Prostate gland (tissue), 2 donors: ENCODE measurements around the gene IGSF6. TPM values are rescaled to one million over a fixed set of nuclear protein-coding genes. Genes with fewer than 3 reads are reported as not detected.

Source experiments
- DNase-seq: peaks from one replicate; pipeline ENCODE4 v3.0.0-alpha.2; 2019; ENCODE audit warnings: low spot score
- H3K27ac ChIP-seq, 2 donors: fragments of 200-600 bp; sonication (generic); 2 replicates each; pipeline ENCODE4 v1.5.1; 2017 to 2019
- H3K27me3 ChIP-seq: fragments of 200-600 bp; sonication (generic); replicated peaks from 2 replicates; pipeline ENCODE4 v1.5.1; 2019; ENCODE audit not compliant: insufficient read depth
- H3K36me3 ChIP-seq, 2 donors: fragments of 200-600 bp; sonication (generic); 1 replicate in 1 of 2; 2 replicates in 1 of 2; pipeline versions ENCODE4 v1.5.1 to v1.8.1; 2017 to 2019
- H3K4me1 ChIP-seq: fragments of 200-600 bp; sonication (generic); replicated peaks from 2 replicates; pipeline ENCODE4 v1.5.1; 2019
- H3K4me3 ChIP-seq, 2 donors: fragments of 200-600 bp; sonication (generic); 2 replicates each; pipeline ENCODE4 v1.5.1; 2017 to 2019
- H3K9me3 ChIP-seq: fragments of 200-600 bp; sonication (generic); 2 replicates; pipeline ENCODE4 v1.5.1; 2017
- POLR2A ChIP-seq: fragments of 450-650 bp; IDR thresholded peaks from one replicate; pipeline ENCODE4 v1.6.1; 2016; ENCODE audit warnings: antibody characterized with exemption, mild to moderate bottlenecking
- POLR2AphosphoS5 ChIP-seq: sonication (generic); formaldehyde crosslinking; IDR thresholded peaks from one replicate; pipeline ENCODE4 v1.6.1; 2017; ENCODE audit warnings: antibody characterized with exemption
- WGBS: methylation state at CpG from one replicate; pipeline ENCODE4 v1.1.5; 2018; 5-methylcytosine and 5-hydroxymethylcytosine counted together
- intact Hi-C: fragments of 100-400 bp; cut with DNase I; formaldehyde crosslinking; loops from one replicate; pipeline ENCODE4 v1.14.2; 2022
- small RNA-seq, 2 donors: library from RNA; depleted of rRNA; stranded (forward); fragments of <200 nt; gene quantifications; one replicate each; pipeline ENCODE3, GENCODE V24; 2016
- total RNA-seq, 2 donors: library from RNA; depleted of rRNA; stranded (reverse); fragments of >200 nt; gene quantifications; one replicate each; pipeline ENCODE4 v1.1.0, GENCODE V29; 2016
- TF ChIP-seq, protein P1 (sequence below), 4 experiments: fragments of 200-600 bp in 2 of 4; fragments of 450-650 bp in 2 of 4; sonication (generic) in 2 of 4; IDR thresholded peaks; 1 replicate in 3 of 4; 2 replicates in 1 of 4; pipeline ENCODE4 v1.5.1; 2016 to 2019; ENCODE audit warnings: antibody characterized with exemption in 4 of 4, mild to moderate bottlenecking in 2 of 4, moderate library complexity in 2 of 4

The IGSF6 gene
- total RNA-seq, 2 donors from 2014 or later, result 4.5 TPM; not detected in 1

DNA sequence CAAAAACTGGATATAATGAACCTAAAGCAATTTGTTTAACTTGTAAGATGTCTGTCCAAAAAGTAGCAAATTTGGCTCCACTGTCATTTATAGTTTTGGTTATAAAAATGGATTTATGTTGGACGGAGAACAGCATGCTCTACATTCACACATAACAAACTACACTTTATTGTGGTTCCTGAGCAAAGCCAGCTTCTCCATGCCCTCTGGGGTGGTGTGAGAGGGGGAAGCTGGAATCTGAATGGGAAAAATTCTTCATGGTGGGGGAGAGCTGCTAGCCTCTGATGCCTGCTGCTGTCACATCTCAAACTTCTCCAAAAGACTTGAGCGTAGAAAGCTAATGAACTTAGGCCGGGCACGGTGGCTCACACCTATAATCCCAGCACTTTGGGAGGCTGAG lies 62.9 kb downstream of the IGSF6 start:
- intact Hi-C loops, result no loop called here
- Histone ChIP-seq H3K4me1 (no peaks in the 10 kb centered on the region), H3K36me3 (no peaks in the 10 kb centered on the region), H3K4me3 (no peak overlapping the region), H3K27me3 (no peaks in the 10 kb centered on the region), H3K9me3 (no peaks in the 10 kb centered on the region), H3K27ac (peak overlapping the region in 1 of 2 donors; percentile 32)
- TF ChIP-seq, protein P1, sequence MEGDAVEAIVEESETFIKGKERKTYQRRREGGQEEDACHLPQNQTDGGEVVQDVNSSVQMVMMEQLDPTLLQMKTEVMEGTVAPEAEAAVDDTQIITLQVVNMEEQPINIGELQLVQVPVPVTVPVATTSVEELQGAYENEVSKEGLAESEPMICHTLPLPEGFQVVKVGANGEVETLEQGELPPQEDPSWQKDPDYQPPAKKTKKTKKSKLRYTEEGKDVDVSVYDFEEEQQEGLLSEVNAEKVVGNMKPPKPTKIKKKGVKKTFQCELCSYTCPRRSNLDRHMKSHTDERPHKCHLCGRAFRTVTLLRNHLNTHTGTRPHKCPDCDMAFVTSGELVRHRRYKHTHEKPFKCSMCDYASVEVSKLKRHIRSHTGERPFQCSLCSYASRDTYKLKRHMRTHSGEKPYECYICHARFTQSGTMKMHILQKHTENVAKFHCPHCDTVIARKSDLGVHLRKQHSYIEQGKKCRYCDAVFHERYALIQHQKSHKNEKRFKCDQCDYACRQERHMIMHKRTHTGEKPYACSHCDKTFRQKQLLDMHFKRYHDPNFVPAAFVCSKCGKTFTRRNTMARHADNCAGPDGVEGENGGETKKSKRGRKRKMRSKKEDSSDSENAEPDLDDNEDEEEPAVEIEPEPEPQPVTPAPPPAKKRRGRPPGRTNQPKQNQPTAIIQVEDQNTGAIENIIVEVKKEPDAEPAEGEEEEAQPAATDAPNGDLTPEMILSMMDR (IDR thresholded peaks at IDR 0.05), result no peak
- no peak for TF ChIP-seq POLR2AphosphoS5
- TF ChIP-seq POLR2A, result no peak
- WGBS, result 70% methylated on average over 4 of the region's 4 CpGs
- DNase-seq, result no peak

Small RNA genes within 50 kb of the gene (small RNA-seq; reads per million reads assigned to genes)
- gene RNU6-1005P (0 to 0.09 reads per million in 2 donors), gene RNU6-196P (0 reads per million in 2 donors)

Other genes with a start within 250 kb of the IGSF6 start
- 100 to 1,000 TPM in 1 of 2 donors, 10 to 100 TPM in 1; 98.9 to 160 TPM for gene METTL9, start 53.0 kb downstream of the IGSF6 start, total RNA-seq
- gene OTOA, start 11.4 kb upstream of the IGSF6 start, total RNA-seq, result under 1 TPM; 0.68 TPM
- 100 to 1,000 TPM in 1 of 2 donors, 10 to 100 TPM in 1; 27.8 to 108 TPM for gene NPIPB4, start 205.1 kb upstream of the IGSF6 start, total RNA-seq